KBM-7 (cell line): ENCODE measurements around the gene DNAAF5.

Source experiments
- DNase-seq: peaks from one replicate; pipeline ENCODE4 v3.0.0-alpha.2; 2015
- in situ Hi-C: fragments of 300-500 bp; cut with MboI; formaldehyde crosslinking; loops from 2 replicates; pipeline ENCODE4 v1.14.3; 2020; ENCODE audit warnings: low sequenced_read_pairs, low pct_unique_long_range_greater_than_20kb, mixed read lengths

DNAAF5 gene

DNA sequence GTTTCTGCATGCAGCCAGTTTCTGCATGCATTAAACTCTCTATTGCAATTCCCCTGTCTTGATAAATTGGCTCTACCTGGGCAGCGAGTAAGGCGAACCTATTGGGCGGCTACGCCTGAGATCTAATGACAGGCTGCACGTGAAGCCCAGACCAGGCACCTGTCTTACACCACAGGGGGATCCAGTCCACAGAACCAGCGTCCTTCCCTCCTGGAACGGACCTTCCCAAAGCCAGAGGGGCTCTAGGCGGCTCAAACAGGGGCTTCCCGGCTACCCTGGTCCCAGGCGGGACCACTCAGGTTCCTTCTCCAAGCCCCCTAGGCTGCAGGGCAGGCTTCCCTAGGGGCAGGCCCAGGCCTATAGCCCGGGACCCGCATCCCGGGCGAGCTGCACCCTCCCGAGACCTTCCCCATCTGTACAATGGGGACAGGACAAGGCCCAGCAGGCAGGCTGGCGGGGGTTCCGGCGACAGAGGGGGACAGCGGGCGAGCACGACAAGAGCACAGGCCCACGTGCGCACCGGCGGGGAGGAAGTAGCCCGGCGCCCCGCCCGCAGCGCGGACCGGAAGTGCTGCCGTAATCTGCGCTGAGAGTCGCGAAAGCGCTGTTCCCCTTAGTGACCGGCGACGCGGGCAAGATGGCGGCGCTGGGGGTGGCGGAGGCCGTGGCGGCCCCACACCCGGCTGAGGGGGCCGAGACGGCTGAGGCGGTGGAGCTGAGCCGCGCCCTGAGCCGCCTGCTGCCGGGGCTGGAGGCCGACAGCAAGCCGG lies at the start of gene DNAAF5:
Gene DNAAF5 (plus strand): TSS at position 616 of the 770 bp plus-strand sequence. CDS start 22 bp downstream, at position 638.
- in situ Hi-C loops, result no loop called here

DNA sequence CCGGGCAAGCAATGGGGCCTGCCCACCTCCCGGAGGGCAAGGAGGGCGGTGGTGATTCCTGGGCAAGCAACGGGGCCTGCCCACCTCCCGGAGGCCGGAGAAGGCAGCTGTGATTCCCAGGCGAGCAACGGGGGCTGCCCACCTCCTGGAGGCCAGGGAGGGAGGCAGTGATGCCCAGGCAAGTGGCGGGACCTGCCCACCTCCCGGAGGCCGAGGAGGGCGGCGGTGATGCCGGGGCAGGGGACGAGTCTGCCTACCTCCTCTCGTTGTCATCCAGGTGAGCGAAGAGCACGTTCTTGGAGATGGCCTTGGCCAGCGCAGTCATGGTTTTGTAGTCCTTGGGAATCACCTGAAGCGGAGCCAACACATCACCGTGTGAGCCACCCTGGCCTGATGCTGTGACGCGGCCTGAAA lies 49.5 kb upstream of the DNAAF5 start:
- DNase-seq, result no peak
- in situ Hi-C loops, result no loop called here

More for the DNA sequence above, at the start of gene DNAAF5:
- peak; percentile 94 for DNase-seq

DNA sequence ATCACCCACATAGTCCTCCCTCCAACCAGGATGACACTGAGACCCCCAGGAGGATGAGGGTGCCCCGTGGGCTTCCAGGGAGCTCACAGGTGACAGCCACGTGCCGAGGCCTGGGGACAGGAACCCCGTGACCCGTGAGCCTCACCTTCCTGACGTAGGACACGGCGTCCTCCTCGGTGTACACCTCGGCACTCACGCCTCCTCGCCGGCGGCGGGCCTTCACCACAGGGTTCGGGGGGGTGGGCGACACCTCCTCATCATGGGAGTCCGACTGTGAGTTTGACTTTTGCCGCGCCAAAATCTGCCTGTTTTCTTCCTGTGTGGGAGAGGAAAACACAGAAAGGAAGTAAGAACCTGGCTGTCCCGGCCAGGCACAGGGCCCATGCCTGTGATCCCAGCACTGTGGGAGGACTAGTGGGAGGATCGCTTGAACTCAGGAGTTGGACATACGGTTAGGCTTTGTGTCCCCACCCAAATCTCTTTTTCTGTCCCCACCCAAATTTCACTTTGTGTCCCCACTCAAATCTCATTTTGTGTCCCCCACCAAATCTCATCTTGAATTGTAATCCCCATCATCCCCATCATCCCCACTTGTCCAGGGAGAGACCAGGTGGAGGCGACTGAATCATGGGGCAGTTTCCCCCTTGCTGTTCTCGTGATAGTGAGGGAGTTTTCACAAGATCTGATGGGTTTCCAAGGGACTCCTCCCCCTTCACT lies 45.9 kb upstream of the DNAAF5 start:
- in situ Hi-C loops, result no loop called here
- DNase-seq, result no peak

DNA sequence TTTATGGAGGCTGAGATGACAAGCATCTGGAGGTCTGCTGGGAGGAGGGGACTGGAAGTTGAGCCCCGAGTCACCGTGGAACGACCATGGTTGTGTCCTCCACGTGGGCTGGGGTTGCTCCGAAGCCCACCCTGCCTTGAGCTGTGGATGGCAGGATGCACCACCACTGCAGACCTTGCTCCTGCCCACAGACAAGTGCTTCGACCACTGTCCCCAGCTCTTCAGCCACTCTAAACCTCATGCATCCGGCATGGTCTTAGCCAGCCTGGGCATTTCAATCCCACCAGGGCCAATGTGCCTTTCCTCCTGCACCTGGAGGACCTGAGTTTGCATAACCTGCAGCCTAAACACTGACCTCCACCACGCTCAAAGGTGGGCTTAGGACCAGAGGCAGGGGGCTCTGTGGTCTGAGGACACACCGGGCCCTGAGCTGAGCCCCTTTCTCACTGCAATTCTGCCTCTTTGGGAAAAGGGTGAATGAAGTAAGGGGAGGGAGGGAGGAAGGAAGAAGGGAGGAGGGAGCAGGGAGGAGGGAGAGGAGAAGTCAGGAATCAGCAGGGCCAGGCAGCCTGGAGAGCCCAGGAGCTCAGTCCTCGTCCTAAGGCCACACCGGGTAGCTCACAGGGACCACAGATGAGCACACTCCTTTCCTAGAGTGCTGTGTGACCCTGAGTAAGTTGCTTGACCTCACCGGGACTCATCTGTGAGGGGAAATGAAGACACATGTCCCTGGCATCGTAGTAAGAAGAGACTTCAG lies 44.8 kb upstream of the DNAAF5 start:
- in situ Hi-C loops, result no loop called here
- DNase-seq, result no peak

DNA sequence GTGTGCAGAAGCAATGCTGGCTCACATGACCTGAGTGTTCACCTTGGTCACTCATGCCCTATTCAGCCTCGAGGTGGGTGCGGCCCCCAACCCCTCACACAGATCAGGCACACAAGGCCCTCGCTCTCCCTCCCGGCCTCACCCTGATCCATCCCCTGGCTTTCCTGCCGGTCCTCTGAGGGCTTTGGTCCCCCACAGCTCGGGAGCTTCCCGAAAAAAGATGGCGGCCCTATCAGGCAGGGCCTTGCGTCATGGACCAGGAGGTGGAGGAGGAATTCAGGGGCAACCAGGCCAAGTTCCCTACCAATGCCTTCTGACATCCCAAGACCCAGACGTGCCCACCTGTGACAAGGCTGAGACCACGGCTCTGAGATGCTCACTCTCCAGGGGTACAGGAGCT lies 43.7 kb upstream of the DNAAF5 start:
- DNase-seq, result no peak
- in situ Hi-C loops, result no loop called here

DNA sequence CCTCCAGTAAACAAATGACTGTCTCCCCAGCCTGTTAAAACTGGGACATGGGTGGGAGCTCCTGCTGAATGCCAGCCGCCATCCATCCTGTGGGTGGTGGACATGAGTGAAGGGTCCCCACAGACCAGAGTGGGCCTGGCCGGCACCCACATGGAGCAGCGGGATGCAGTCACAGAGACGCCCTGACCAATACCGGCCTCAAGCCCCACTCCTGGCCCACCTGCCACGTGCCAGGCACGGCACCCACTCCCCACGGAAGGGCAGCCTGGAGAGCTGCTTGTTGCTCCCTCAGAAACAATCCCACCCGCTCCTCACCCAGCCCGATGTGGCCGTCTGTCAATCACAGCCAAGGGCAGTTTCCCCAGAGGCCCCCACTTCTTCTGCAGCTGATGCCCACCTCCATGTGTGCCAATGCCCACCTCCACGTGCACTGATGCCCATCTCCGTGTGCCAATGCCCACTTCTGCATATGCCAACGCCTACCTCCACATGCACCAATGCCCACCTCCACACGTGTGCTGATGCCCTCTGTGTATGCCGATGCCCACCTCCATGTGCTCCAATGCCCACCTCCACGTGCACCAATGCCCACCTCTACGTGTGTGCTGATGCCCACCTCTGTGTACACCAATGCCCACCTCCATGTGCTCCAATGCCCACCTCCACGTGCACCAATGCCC lies 42.8 kb upstream of the DNAAF5 start:
- in situ Hi-C loops, result no loop called here
- DNase-seq, result no peak

DNA sequence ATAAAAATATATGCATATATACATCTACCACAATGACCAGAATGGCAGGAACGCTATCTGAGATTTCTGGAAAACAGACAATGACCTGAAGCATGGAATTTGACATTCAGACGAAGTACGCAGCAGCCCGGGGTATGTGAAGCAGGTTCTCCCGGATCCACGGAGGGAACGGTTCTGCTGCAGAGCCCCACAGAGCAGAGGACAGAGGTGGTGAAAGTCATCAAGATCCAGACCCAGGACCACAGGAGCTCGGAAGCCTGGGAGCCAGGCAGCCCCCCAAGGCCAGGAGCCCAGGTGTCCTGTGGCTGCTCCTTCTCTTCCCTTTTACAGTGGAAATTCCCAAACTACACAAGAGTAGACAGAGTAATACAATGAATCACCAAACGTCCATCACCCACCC lies 42.1 kb upstream of the DNAAF5 start:
- in situ Hi-C loops, result no loop called here
- no peak for DNase-seq

DNA sequence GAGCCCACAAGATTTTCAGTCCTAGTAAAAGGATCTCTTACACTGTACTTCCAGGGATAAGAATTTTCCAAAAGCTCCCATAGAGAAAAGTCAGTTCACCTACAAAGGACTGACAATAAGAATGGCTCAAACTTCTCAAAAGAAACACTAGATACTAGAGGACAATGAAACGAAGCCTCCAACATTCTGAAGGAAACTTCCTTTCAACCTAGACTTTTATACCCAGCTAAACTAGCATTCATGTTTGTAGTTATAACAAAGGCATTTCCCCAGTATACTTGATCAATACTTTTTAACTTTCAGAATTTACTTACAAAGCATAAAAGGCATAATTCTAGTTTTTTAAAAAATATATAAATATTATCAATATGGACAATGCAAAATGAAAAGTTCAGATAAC lies 41.0 kb upstream of the DNAAF5 start:
- in situ Hi-C loops, result no loop called here
- no peak for DNase-seq

DNA sequence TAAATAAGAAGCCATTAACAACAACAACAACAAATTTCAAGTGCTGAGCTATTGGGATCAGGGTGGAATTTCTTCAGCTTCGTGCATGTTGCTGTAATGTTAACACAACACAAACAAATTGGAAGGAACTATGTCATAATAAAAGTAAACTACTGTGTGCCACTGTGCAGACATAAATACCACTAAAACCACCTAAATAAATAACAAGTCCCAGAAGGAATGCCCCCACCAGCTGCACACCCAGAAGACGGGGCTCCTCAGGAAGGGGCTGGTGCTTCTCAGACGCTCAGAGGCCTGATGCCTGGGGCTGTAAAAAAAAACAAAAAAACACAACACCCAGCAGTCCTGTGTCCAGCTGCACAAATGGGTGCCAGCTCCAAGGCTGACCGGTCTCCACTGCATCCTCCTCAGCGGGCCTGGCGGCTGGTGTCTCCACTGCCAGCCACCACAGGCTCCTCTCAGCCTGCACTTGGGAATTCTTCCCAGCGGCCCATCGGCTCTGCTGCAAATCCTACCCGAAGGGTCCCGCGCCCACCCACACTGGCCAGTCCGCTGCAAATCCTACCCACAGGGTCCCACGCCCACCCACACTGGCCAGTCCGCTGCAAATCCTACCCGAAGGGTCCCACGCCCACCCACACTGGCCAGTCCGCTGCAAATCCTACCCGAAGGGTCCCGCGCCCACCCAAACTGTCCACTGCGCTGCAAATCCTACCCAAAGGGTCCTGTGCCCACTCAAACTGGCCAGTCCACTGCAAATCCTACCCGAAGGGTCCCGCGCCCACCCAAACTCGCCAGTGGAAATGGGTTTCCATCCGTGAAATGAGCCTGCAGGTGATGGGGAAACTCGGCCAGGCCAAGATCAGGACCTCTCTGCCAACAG lies 35.8 kb upstream of the DNAAF5 start:
- in situ Hi-C loops, result no loop called here
- no peak for DNase-seq

DNA sequence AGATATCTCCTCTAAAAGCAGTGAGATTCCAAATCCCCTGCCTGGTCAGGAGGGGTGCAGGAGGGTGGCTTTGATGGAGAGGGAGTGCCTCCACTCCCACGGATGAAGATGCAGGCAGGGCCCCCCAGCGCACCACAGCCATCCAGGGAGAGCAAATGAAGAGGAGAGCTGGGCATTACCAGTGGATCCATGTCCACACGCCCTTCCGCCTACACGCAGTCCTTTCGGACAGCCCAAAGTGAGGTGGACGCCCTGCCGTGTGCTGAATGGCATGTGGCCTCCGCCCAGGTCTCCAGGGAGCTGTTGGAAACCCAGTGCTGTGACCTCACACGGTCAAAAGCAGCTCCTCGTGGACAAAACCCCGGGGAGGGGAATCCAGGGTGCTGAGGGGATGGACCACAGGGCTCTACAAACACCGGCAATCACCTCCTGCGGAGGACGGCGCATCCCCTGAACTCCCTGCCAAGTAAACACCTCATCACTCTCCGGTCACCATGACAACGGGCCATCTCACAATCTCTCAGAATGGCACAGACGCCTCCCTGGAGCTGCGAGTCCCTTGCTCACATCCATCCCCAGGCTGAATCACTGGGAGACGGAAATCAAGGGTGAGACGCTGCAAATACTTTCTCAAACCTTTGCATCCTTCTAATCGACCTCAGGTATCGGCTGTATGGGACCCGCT lies 35.0 kb upstream of the DNAAF5 start:
- DNase-seq, result no peak
- in situ Hi-C loops, result no loop called here

DNA sequence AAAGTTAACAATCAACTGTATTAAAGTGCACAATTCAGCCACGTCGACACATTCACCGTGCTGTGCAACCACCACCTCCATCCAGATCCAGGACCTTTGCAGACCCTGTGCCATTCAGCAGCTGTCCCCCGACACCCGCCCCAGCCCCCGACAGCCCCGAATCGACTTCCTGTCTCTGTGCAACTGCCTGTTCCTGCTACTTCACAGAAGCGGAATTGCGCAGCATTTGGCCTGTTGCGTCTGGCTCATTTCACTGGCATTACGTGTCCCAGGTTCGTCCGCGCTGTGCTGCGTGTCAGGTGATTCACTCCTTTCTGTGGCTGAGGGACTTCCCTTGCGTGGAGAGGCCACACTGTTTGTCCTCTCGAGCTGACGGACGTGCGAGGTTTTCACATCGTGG lies 33.2 kb upstream of the DNAAF5 start:
- DNase-seq, result no peak
- in situ Hi-C loops, result no loop called here

DNA sequence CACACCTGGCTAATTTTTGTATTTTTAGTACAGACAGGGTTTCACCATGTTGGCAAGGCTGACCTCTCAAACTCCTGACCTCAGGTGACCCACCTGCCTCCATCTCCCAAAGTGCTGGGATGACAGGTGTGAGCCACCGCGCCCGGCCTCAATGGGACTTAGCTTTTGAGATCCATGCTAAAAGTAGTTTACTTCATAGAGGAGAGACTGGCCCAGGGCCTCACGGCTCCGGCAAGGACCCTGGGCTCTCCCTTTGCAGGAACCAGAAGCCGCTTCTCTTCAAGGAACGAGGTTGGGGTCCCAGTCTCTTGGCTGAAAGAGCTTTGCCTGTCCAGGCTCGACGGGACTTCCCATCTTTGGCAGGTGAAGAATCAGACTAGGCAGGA lies 30.1 kb upstream of the DNAAF5 start:
- in situ Hi-C loops, result no loop called here
- DNase-seq, result no peak

DNA sequence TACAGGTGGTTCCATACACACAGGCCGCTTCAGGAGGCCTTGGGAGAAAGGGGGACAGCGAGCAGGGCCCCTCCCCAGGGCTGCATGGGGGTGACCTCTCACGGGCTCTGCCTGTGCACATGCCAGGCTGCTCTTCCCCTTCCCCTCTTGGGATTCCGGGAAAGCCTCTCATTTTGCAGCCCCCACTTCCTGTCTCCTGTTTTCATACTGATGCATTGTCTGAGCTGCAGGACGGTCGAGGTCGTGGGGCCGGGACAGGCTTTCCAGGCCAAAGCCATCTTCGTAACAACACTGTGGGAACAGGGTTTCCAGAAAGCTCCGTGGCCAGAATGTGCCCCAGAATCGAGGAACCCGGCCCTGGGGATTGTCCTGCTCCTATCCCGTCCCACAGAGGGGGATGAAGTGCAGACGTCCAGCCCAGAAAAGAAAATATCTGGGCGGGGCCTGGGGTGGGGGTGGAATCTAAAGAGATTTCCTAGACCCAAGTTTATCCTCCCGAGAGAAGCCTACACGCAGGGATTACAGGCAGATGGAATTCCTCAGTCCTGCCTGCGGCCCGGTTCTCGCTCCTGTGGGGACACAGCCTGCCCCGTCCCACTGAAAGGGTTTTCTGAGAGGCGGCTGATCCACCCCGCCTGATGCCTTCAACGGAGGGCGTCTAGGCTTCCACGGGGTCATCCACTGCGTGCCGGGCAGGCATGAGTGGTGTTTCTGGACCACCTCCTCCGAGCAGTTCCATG lies 29.5 kb upstream of the DNAAF5 start:
- in situ Hi-C loops, result no loop called here
- no peak for DNase-seq

DNA sequence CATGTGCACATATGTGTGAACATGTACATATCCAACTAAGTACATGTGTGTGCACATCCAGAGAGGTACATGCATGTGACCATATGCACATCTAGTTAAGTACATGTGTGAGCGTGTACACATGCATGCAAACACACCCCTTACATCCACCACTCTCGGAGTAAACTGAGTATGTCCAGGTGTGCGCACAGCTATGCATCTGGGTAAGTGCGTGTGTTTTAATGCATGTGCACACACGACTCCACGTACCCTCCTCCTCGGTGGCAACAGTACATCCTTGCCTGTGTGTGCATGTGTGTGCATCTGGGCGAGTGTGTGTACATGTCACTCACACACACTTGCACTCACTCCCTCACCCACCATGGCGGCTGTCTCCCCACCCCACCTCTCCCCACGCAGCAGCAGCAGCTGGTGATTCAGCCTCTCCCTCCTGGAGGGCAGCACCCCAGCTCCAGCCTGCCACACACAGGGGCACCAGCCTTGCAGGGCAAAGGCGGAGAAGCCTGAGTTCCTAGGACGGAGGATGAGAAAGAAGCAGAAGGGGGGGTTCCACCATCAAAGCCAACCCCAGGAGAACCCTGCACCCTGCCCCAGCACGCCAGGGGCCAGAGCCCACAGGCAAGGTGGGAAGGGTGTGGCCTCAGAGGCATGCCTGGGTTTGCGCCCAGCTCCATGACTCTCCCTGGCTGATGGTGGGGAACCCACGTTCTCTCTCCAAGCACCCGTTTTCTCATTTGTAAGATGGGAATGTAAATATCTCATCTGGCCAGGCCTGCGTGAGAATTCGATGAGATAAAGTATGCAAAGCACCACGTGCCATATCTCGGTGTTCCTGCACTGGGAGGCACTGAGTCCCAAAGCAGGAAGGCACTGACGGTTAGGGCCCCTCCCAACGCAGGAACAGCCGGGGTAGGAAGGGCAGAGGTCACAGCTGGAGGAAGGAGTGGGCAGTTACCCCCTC lies 27.7 kb upstream of the DNAAF5 start:
- in situ Hi-C loops, result no loop called here
- no peak for DNase-seq

DNA sequence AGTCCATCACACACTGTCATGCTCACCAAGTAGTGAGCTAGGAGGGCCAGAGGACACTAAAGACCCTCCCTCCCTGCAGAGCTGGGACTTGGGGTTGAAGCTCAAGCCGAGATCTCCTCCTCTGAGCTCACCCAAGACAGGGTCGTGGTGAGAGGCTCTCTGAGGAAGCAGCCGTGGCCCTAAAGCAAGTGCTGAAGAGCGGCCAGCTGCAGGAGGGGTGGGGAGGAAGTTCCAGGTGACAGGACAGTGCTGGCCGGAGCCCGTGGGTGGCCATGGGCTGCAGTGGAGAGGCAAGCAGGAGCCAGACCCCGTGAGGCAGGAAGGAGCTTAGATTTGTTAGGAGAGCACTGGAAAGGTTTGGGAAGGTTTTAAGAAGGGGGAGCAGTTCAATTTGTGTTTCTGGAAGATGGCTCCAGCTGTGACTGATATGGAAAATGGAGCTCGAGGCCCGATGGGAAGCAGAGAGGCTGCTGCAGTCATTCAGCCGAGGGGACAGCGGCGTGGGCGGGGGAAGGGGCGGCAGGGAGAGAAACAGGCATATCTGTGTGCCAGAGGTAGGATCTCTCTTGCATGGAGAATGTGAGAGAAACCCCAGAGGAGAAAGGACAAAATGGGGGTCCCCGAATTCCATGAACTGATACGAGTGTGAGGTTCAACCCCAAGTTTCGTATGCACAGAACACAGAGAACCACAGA lies 26.9 kb upstream of the DNAAF5 start:
- in situ Hi-C loops, result no loop called here
- no peak for DNase-seq
